ENCODE measurements around the gene ZNF718. TPM values are rescaled to one million over a fixed set of nuclear protein-coding genes. Genes with fewer than 3 reads are reported as not detected.

The ZNF718 gene
- 0.43 to 0.60 TPM (median 0.55 TPM) in 5 replicates for total RNA-seq (2022; extraction: Qiagen RNA extraction)

GRCh38 chr4:124275-125081 is at the start of gene ZNF718:
ZNF718 (plus strand) TSS chr4:124501; CDS start chr4:124671, 170 bp downstream.

Other genes starting within 250 kb of the ZNF718 start
- gene ZNF595, start 71.2 kb upstream of the ZNF718 start, total RNA-seq (2022; extraction: Qiagen RNA extraction): 14.0 to 19.6 TPM (median 18.6 TPM) in 5 replicates
- gene ZNF732, start 181.0 kb downstream of the ZNF718 start, total RNA-seq (2022; extraction: Qiagen RNA extraction): not detected in 5 replicates
- 2.2 to 2.6 TPM (median 2.5 TPM) in 5 replicates for gene ZNF141, start 213.3 kb downstream of the ZNF718 start, total RNA-seq (2022; extraction: Qiagen RNA extraction)